Lung (tissue), 12 donors: Measurements from ENCODE around the gene ANKFN1. TPM values are rescaled to one million over a fixed set of nuclear protein-coding genes. Genes with fewer than 3 reads are reported as not detected.
A peak's percentile ranks its signal among the peaks of the same experiment; 100 is the strongest.

Experiments
- ATAC-seq: fragments of 200-7000 bp; cut with Tn5 transposase; one replicate; pipeline ENCODE4 v1.9.1; 2020; ENCODE audit warnings: moderate number of reproducible peaks; ENCODE audit not compliant: insufficient read depth, low FRiP score
- DNase-seq, 3 donors: peaks; one replicate each; pipeline ENCODE4 v3.0.0-alpha.2; 2013 to 2017
- H3K27ac ChIP-seq, 2 donors: one replicate each; pipeline ENCODE4 v1.5.1; 2013; ENCODE audit warnings: mild to moderate bottlenecking in 2 of 2, moderate library complexity in 2 of 2, control low read depth in 1 of 2, inconsistent platforms in 1 of 2, low read depth in 1 of 2, low read length in 1 of 2
- H3K27me3 ChIP-seq, 3 donors: one replicate each; pipeline ENCODE4 v1.5.1; 2013; ENCODE audit warnings: low read length in 2 of 3; ENCODE audit not compliant: control insufficient read depth in 3 of 3, insufficient read depth in 3 of 3
- H3K36me3 ChIP-seq, 4 donors: one replicate each; pipeline ENCODE4 v1.5.1; 2013; ENCODE audit warnings: low read length in 4 of 4, mild to moderate bottlenecking in 1 of 4, moderate library complexity in 1 of 4; ENCODE audit not compliant: control insufficient read depth in 4 of 4, insufficient read depth in 4 of 4
- H3K4me1 ChIP-seq, 5 donors: one replicate each; pipeline ENCODE4 v1.5.1; 2013; ENCODE audit warnings: low read length in 5 of 5, mild to moderate bottlenecking in 2 of 5, moderate library complexity in 1 of 5; ENCODE audit not compliant: control insufficient read depth in 5 of 5, insufficient read depth in 5 of 5
- H3K4me3 ChIP-seq: one replicate; pipeline ENCODE4 v1.5.1; 2013; ENCODE audit warnings: mild to moderate bottlenecking, control low read depth, moderate library complexity
- H3K9ac ChIP-seq, 2 donors: one replicate each; pipeline ENCODE4 v1.5.1; 2013; ENCODE audit warnings: low read length in 2 of 2, control low read depth in 1 of 2; ENCODE audit not compliant: insufficient read depth in 1 of 2
- H3K9me3 ChIP-seq, 4 donors: one replicate each; pipeline ENCODE4 v1.5.1; 2013; ENCODE audit warnings: low read length in 3 of 4, mild to moderate bottlenecking in 1 of 4, moderate library complexity in 1 of 4; ENCODE audit not compliant: control insufficient read depth in 4 of 4, insufficient read depth in 3 of 4
- WGBS, 2 donors: extraction: QIAGEN DNeasy Blood & Tissue Kit; methylation state at CpG; one replicate each; pipeline ENCODE4 v1.1.7; 2013; 5-methylcytosine and 5-hydroxymethylcytosine counted together
- polyA plus RNA-seq, 2 donors: library from polyadenylated mRNA; stranded (reverse); fragments of 200-250 nt; gene quantifications; one replicate each; pipeline ENCODE4 v1.2.1, GENCODE V29; 2013
- total RNA-seq, 2 donors: library from RNA; depleted of rRNA in 1 of 2; stranded (reverse); fragments of >200 nt in 1 of 2; gene quantifications; one replicate each; pipeline ENCODE4 v1.2.1, GENCODE V29; 2014 to 2021
- TF ChIP-seq, protein P1 (sequence below): IDR thresholded peaks from 2 replicates; pipeline ENCODE4 v1.5.1; 2012; ENCODE audit warnings: mild to moderate bottlenecking; ENCODE audit errors: control extremely low read depth, extremely low read depth
- donor health status: control.
- donor health status: control.
- donor health status: Bipolar disorder and iron deficiency.
- donor health status: healthy.
- donor health status: DM: yes; HTN: yes; CAD: no.

Gene ANKFN1
- total and polyA plus RNA-seq, 4 donors: 0.39 to 8.5 (median 3.4) TPM

DNA sequence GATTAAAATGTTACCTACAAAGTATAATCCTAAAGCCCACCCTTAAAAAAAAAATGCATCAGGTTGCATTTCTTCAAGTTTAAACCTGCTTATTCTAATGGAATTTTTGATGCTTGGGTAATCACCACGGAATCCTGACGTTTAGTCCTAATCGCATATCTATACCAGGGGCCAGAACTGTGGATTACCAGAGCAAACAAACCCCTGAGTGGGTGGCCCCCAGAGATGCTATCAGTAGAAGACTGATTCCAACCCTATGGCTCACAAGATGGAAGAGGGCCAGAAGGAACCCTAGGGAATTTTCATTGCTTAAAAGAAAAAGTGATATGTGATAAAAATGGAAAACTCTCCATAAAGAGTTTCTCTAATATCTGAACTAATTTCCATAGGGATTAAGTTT is 288.0 kb downstream of the ANKFN1 start:
- no peaks in the 10 kb centered on the region for H3K27me3 ChIP-seq
- H3K4me1 ChIP-seq: no peaks in the 10 kb centered on the region
- no peak overlapping the region for H3K9ac ChIP-seq
- ATAC-seq (no peak), DNase-seq (peak in 1 of 3 donors; percentile 19)
- no peaks in the 10 kb centered on the region for H3K36me3 ChIP-seq
- TF ChIP-seq, protein P1, sequence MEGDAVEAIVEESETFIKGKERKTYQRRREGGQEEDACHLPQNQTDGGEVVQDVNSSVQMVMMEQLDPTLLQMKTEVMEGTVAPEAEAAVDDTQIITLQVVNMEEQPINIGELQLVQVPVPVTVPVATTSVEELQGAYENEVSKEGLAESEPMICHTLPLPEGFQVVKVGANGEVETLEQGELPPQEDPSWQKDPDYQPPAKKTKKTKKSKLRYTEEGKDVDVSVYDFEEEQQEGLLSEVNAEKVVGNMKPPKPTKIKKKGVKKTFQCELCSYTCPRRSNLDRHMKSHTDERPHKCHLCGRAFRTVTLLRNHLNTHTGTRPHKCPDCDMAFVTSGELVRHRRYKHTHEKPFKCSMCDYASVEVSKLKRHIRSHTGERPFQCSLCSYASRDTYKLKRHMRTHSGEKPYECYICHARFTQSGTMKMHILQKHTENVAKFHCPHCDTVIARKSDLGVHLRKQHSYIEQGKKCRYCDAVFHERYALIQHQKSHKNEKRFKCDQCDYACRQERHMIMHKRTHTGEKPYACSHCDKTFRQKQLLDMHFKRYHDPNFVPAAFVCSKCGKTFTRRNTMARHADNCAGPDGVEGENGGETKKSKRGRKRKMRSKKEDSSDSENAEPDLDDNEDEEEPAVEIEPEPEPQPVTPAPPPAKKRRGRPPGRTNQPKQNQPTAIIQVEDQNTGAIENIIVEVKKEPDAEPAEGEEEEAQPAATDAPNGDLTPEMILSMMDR: no peak
- H3K9me3 ChIP-seq: no peaks in the 10 kb centered on the region
- H3K4me3 ChIP-seq: no peak overlapping the region
- 57 to 71% methylated on average over 3 of the region's 3 CpGs for WGBS, 2 donors
- no peak overlapping the region for H3K27ac ChIP-seq

GRCh38 chr17:56445692-56446411 is 292.6 kb downstream of the ANKFN1 start:
- ATAC-seq (no peak), DNase-seq (no peak)
- no peaks in the 10 kb centered on the region for H3K27me3 ChIP-seq
- TF ChIP-seq, protein P1: no peak
- 85 to 94% methylated on average over 9 of the region's 9 CpGs for WGBS, 2 donors
- H3K27ac ChIP-seq: no peak overlapping the region
- no peaks in the 10 kb centered on the region for H3K9me3 ChIP-seq
- H3K4me1 ChIP-seq: no peaks in the 10 kb centered on the region
- H3K9ac ChIP-seq: no peak overlapping the region
- H3K4me3 ChIP-seq: no peak overlapping the region
- H3K36me3 ChIP-seq: no peaks in the 10 kb centered on the region

DNA sequence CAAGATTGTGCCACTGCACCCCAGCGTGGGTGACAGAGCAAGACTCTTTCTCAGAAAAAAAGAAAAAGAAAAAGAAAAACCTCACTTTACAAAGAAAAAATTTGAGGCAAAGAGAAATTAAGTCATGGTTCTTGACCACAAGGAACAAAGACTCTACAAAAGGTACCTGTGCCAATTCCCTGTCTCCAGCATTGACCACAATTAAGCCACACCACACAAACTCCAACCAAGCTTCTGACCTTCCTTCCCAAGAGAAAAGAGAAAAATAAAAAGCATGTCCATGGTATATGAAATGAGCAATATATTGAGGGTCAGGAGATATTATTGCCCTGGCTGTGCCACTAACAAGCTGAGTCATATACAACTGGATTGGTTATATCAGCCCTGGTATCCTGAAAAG is 293.9 kb downstream of the ANKFN1 start:
- no peaks in the 10 kb centered on the region for H3K36me3 ChIP-seq
- H3K9me3 ChIP-seq: no peaks in the 10 kb centered on the region
- WGBS, 2 donors: 93 to 100% methylated on average over 1 of the region's 1 CpG
- TF ChIP-seq, protein P1: no peak
- H3K4me1 ChIP-seq: no peaks in the 10 kb centered on the region
- H3K9ac ChIP-seq: no peak overlapping the region
- H3K27me3 ChIP-seq: no peaks in the 10 kb centered on the region
- DNase-seq (no peak), ATAC-seq (no peak)
- no peak overlapping the region for H3K27ac ChIP-seq
- no peak overlapping the region for H3K4me3 ChIP-seq

DNA sequence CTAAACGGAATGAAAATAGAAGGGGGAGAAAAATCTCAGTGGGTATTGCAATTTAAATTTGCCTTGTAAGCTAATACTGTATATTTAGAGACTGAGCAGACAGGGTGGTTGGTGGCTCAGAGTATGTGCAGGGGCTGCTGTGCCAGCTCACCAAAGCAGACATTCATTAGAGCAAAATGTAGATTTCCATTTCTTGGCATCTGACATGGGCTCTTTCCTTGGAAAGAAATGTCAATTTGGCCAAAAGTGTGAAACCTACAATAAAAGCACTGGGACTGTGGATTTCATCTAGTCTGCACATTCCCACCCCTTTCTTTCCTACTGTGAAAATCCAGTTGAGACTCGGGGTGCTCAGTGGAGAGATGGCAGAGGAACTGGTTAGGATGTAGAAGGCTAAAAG is 295.1 kb downstream of the ANKFN1 start:
- TF ChIP-seq, protein P1: no peak
- Histone ChIP-seq H3K9me3 (no peaks in the 10 kb centered on the region), H3K4me1 (no peaks in the 10 kb centered on the region), H3K27me3 (no peaks in the 10 kb centered on the region), H3K4me3 (no peak overlapping the region), H3K9ac (no peak overlapping the region), H3K36me3 (no peaks in the 10 kb centered on the region), H3K27ac (no peak overlapping the region)
- ATAC-seq (no peak), DNase-seq (no peak)
- WGBS, 2 donors: 91 to 93% methylated on average over 2 of the region's 2 CpGs
